SK-N-SH (cell line): ENCODE data around the gene PGGHG. TPM values are rescaled to one million over a fixed set of nuclear protein-coding genes. Genes with fewer than 3 reads are reported as not detected.

Experiments used
- CTCF ChIA-PET: fragments of 300-600, 350-600 bp; formaldehyde crosslinking; extraction: SDS; loops from one replicate; lab custom pipeline; 2021; lab: Yijun Ruan, JAX
- POLR2A ChIA-PET: fragments of 350-600 bp; sonication (Branson Sonifier 250); formaldehyde crosslinking; extraction: SDS; loops from one replicate; lab custom pipeline; 2020; ENCODE audit warnings: antibody characterized with exemption, inconsistent platforms; lab: Yijun Ruan, JAX
- DNase-seq: peaks from one replicate; pipeline ENCODE4 v3.0.0; 2012
- H2AFZ ChIP-seq: fragments of 200-600 bp; sonication (generic); 2 replicates; pipeline ENCODE4 v1.8.1; 2016; ENCODE audit warnings: antibody characterized with exemption, mild to moderate bottlenecking, low read depth
- H3F3A ChIP-seq: fragments of 200-600 bp; sonication (generic); replicated peaks from 2 replicates; pipeline ENCODE3; 2016; ENCODE audit warnings: antibody characterized with exemption, mild to moderate bottlenecking; ENCODE audit not compliant: insufficient read depth
- H3K27ac ChIP-seq, 2 experiments: fragments of 200-500 bp in 1 of 2; fragments of 200-600 bp in 1 of 2; sonication (Bioruptor generic) in 1 of 2; sonication (generic), shearing (Covaris generic) in 1 of 2; 2 replicates each; pipeline versions ENCODE4 v1.5.1 to v1.6.1; 2014 to 2016; ENCODE audit warnings: low read depth in 2 of 2, inconsistent platforms in 1 of 2, low read length in 1 of 2, mild to moderate bottlenecking in 1 of 2, mixed read lengths in 1 of 2
- H3K27me3 ChIP-seq: fragments of 200-600 bp; sonication (generic), shearing (Covaris generic); 2 replicates; pipeline ENCODE4 v1.6.1; 2016; ENCODE audit warnings: mixed run types; ENCODE audit not compliant: insufficient read depth
- H3K36me3 ChIP-seq, 2 experiments: fragments of 200-500 bp in 1 of 2; fragments of 200-600 bp in 1 of 2; sonication (Bioruptor generic) in 1 of 2; sonication (generic) in 1 of 2; replicated peaks in 1 of 2; 2 replicates each; pipeline versions ENCODE3 to v1.5.1; 2014 to 2016; ENCODE audit warnings: low read length in 1 of 2, mild to moderate bottlenecking in 1 of 2; ENCODE audit not compliant: insufficient read depth in 2 of 2, control insufficient read depth in 1 of 2
- H3K4me1 ChIP-seq, 2 experiments: fragments of 200-500 bp in 1 of 2; fragments of 200-600 bp in 1 of 2; sonication (Bioruptor generic) in 1 of 2; sonication (generic), shearing (Covaris generic) in 1 of 2; 2 replicates each; pipeline versions ENCODE4 v1.5.1 to v1.6.1; 2014 to 2016; ENCODE audit warnings: low read depth in 1 of 2, low read length in 1 of 2, mixed run types in 1 of 2; ENCODE audit not compliant: insufficient read depth in 2 of 2, control insufficient read depth in 1 of 2
- H3K4me2 ChIP-seq: fragments of 200-600 bp; sonication (generic), shearing (Covaris generic); 2 replicates; pipeline ENCODE4 v1.6.1; 2017; ENCODE audit warnings: mixed run types
- H3K4me3 ChIP-seq, 2 experiments: fragments of 200-500 bp in 1 of 2; fragments of 200-600 bp in 1 of 2; sonication (Bioruptor generic) in 1 of 2; sonication (generic), shearing (Covaris generic) in 1 of 2; 2 replicates each; pipeline versions ENCODE4 v1.5.1 to v1.8.1; 2014 to 2016; ENCODE audit warnings: low read depth in 2 of 2, inconsistent platforms in 1 of 2, low read length in 1 of 2, mild to moderate bottlenecking in 1 of 2, mixed read lengths in 1 of 2, moderate library complexity in 1 of 2
- H3K79me2 ChIP-seq: fragments of 200-600 bp; sonication (generic); 2 replicates; pipeline ENCODE4 v1.8.1; 2017; ENCODE audit warnings: mild to moderate bottlenecking; ENCODE audit not compliant: insufficient read depth
- H3K9ac ChIP-seq: fragments of 200-600 bp; sonication (generic); 2 replicates; pipeline ENCODE4 v1.6.1; 2017; ENCODE audit warnings: mixed run types
- H3K9me2 ChIP-seq: fragments of 200-600 bp; sonication (generic); 2 replicates; pipeline ENCODE4 v1.6.1; 2017; ENCODE audit warnings: mixed run types
- H3K9me3 ChIP-seq: fragments of 200-600 bp; sonication (generic); 2 replicates; pipeline ENCODE4 v1.6.1; 2017; ENCODE audit warnings: mixed run types, mild to moderate bottlenecking, moderate library complexity
- H4K20me1 ChIP-seq: fragments of 200-600 bp; sonication (generic); 2 replicates; pipeline ENCODE4 v1.6.1; 2017; ENCODE audit warnings: mild to moderate bottlenecking, mixed run types; ENCODE audit not compliant: insufficient read depth
- CTCF ChIP-seq: fragments of 200-600 bp; sonication (generic); IDR thresholded peaks from 2 replicates; pipeline ENCODE4 v1.6.1; 2017; ENCODE audit warnings: antibody characterized with exemption, mild to moderate bottlenecking, moderate library complexity
- EP300 ChIP-seq, 2 experiments: IDR thresholded peaks; 2 replicates each; pipeline versions ENCODE4 v1.4.0 to v1.6.1; 2012; ENCODE audit warnings: borderline replicate concordance in 1 of 2, low read depth in 1 of 2, low read length in 1 of 2
- EZH2phosphoT487 ChIP-seq: fragments of 200-600 bp; sonication (generic); IDR thresholded peaks from 2 replicates; pipeline ENCODE4 v1.6.1; 2017; ENCODE audit warnings: low read depth, mixed run types, mild to moderate bottlenecking, antibody characterized with exemption, moderate library complexity, borderline replicate concordance
- FOSL2 ChIP-seq: IDR thresholded peaks from 2 replicates; pipeline ENCODE4 v1.4.0; 2012; ENCODE audit warnings: low read depth, mild to moderate bottlenecking, moderate library complexity, borderline replicate concordance
- FOXM1 ChIP-seq: IDR thresholded peaks from 2 replicates; pipeline ENCODE4 v1.4.0; 2012; ENCODE audit warnings: low read depth, mild to moderate bottlenecking
- GABPA ChIP-seq: IDR thresholded peaks from 2 replicates; pipeline ENCODE4 v1.4.0; 2012; ENCODE audit warnings: low read depth, mild to moderate bottlenecking
- GATA2 ChIP-seq: sonication (generic); formaldehyde crosslinking; IDR thresholded peaks from 2 replicates; pipeline ENCODE4 v1.5.0; 2020; ENCODE audit warnings: mild to moderate bottlenecking, missing genetic modification reagents
- IRF3 ChIP-seq: fragments of 150-350 bp; IDR thresholded peaks from 2 replicates; pipeline ENCODE4 v1.6.1; 2016; ENCODE audit warnings: mild to moderate bottlenecking, low read depth, low read length
- JUND ChIP-seq: IDR thresholded peaks from 2 replicates; pipeline ENCODE4 v1.4.0; 2012
- MXI1 ChIP-seq: IDR thresholded peaks from 2 replicates; pipeline ENCODE4 v1.6.1; 2012; ENCODE audit warnings: mild to moderate bottlenecking, low read depth, low read length, improper control_type of control experiment
- NFIC ChIP-seq: IDR thresholded peaks from 2 replicates; pipeline ENCODE4 v1.4.0; 2012; ENCODE audit warnings: borderline replicate concordance
- POLR2AphosphoS5 ChIP-seq: IDR thresholded peaks from 2 replicates; pipeline ENCODE4 v1.6.1; 2012; ENCODE audit warnings: low read depth, low read length
- RAD21 ChIP-seq: IDR thresholded peaks from 2 replicates; pipeline ENCODE4 v1.6.1; 2012; ENCODE audit warnings: mild to moderate bottlenecking, low read length
- RCOR1 ChIP-seq: fragments of 150-350 bp; IDR thresholded peaks from 2 replicates; pipeline ENCODE4 v1.6.1; 2017; ENCODE audit warnings: antibody characterized with exemption, low read length
- RFX5 ChIP-seq: IDR thresholded peaks from 2 replicates; pipeline ENCODE4 v1.6.1; 2012; ENCODE audit warnings: mild to moderate bottlenecking, improper control_type of control experiment, low read length
- TCF12 ChIP-seq: IDR thresholded peaks from 2 replicates; pipeline ENCODE4 v1.4.0; 2012
- WGBS: methylation state at CpG from one replicate; pipeline ENCODE4 v1.1.6; 2017; ENCODE audit warnings: low lambda C conversion rate; 5-methylcytosine and 5-hydroxymethylcytosine counted together
- polyA plus RNA-seq, 3 experiments: library from polyadenylated mRNA; depleted of rRNA; stranded (reverse); fragments of >200 nt; gene quantifications; 2 replicates each; pipeline ENCODE4 v1.2.3, GENCODE V29; 2012
- TF ChIP-seq, protein P1 (sequence below): IDR thresholded peaks from 2 replicates; pipeline ENCODE4 v1.6.1; 2012; ENCODE audit warnings: mild to moderate bottlenecking, low read depth, low read length, moderate library complexity
- TF ChIP-seq, protein P2 (sequence below): IDR thresholded peaks from 2 replicates; pipeline ENCODE4; 2012
- TF ChIP-seq, protein P3 (sequence below): fragments of 150-350 bp; IDR thresholded peaks from 2 replicates; pipeline ENCODE4 v1.6.1; 2017; ENCODE audit warnings: antibody characterized with exemption, low read length, low read depth, borderline replicate concordance

Gene PGGHG
- polyA plus RNA-seq, 1 of the 3 experiments (the other 2 are of a cell fraction), result 19.9 TPM

- DNase-seq, result peak; percentile 10
- Histone ChIP-seq H3K9me3 (no peaks in the 10 kb centered on the region), H3F3A (no peaks in the 10 kb centered on the region), H3K4me2 (no peak overlapping the region), H3K27ac (no peak overlapping the region), H4K20me1 (no peaks in the 10 kb centered on the region), H3K27me3 (no peaks in the 10 kb centered on the region)
- WGBS, result 84% methylated on average over 8 of the region's 14 CpGs
- TF ChIP-seq FOXM1, result no peak
- TF ChIP-seq, protein P1, sequence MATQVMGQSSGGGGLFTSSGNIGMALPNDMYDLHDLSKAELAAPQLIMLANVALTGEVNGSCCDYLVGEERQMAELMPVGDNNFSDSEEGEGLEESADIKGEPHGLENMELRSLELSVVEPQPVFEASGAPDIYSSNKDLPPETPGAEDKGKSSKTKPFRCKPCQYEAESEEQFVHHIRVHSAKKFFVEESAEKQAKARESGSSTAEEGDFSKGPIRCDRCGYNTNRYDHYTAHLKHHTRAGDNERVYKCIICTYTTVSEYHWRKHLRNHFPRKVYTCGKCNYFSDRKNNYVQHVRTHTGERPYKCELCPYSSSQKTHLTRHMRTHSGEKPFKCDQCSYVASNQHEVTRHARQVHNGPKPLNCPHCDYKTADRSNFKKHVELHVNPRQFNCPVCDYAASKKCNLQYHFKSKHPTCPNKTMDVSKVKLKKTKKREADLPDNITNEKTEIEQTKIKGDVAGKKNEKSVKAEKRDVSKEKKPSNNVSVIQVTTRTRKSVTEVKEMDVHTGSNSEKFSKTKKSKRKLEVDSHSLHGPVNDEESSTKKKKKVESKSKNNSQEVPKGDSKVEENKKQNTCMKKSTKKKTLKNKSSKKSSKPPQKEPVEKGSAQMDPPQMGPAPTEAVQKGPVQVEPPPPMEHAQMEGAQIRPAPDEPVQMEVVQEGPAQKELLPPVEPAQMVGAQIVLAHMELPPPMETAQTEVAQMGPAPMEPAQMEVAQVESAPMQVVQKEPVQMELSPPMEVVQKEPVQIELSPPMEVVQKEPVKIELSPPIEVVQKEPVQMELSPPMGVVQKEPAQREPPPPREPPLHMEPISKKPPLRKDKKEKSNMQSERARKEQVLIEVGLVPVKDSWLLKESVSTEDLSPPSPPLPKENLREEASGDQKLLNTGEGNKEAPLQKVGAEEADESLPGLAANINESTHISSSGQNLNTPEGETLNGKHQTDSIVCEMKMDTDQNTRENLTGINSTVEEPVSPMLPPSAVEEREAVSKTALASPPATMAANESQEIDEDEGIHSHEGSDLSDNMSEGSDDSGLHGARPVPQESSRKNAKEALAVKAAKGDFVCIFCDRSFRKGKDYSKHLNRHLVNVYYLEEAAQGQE, result no peak
- TF ChIP-seq TCF12, result no peak
- no peak for TF ChIP-seq RAD21
- no peak for TF ChIP-seq RFX5
- no peak for TF ChIP-seq GATA2
- TF ChIP-seq, protein P2, sequence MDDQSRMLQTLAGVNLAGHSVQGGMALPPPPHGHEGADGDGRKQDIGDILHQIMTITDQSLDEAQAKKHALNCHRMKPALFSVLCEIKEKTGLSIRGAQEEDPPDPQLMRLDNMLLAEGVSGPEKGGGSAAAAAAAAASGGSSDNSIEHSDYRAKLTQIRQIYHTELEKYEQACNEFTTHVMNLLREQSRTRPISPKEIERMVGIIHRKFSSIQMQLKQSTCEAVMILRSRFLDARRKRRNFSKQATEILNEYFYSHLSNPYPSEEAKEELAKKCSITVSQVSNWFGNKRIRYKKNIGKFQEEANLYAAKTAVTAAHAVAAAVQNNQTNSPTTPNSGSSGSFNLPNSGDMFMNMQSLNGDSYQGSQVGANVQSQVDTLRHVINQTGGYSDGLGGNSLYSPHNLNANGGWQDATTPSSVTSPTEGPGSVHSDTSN, result no peak
- TF ChIP-seq IRF3, result no peak
- no peak for TF ChIP-seq NFIC
- TF ChIP-seq POLR2AphosphoS5, result no peak
- TF ChIP-seq JUND, result no peak
- no peak for TF ChIP-seq GABPA
- no peak for TF ChIP-seq FOSL2
- no peak for TF ChIP-seq CTCF
- TF ChIP-seq RCOR1, result no peak
- TF ChIP-seq MXI1, result no peak
- TF ChIP-seq EZH2phosphoT487, result no peak
- no peak for TF ChIP-seq EP300 (IDR thresholded peaks at IDR 0.05; ENCODE audit: borderline replicate concordance in 1 of 2, low read depth in 1 of 2, low read length in 1 of 2)
- TF ChIP-seq, protein P3, sequence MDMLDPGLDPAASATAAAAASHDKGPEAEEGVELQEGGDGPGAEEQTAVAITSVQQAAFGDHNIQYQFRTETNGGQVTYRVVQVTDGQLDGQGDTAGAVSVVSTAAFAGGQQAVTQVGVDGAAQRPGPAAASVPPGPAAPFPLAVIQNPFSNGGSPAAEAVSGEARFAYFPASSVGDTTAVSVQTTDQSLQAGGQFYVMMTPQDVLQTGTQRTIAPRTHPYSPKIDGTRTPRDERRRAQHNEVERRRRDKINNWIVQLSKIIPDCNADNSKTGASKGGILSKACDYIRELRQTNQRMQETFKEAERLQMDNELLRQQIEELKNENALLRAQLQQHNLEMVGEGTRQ, result no peak
- TF ChIP-seq, all 33 proteins: peak for 0
- POLR2A ChIA-PET, result no interaction called here
- Histone ChIP-seq H2AFZ (no peak overlapping the region), H3K9me2 (no peaks in the 10 kb centered on the region), H3K36me3 (no peaks in the 10 kb centered on the region), H3K4me3 (no peak overlapping the region), H3K4me1 (no peaks in the 10 kb centered on the region; a peak in 1 of 4 replicates), H3K9ac (no peak overlapping the region), H3K79me2 (no peaks in the 10 kb centered on the region)
- CTCF ChIA-PET, result interaction anchor here (0.8 to 1.2 kb wide), 4 partner anchors 13 to 117 kb away, joined by 3 to 4 read pairs (median 4); no protein-coding TSS in a partner anchor
Observed at GRCh38 chr11:330307-330693, 41.4 kb downstream of the PGGHG start.
